ENCODE data around the gene CXorf58.

CXorf58 gene

DNA sequence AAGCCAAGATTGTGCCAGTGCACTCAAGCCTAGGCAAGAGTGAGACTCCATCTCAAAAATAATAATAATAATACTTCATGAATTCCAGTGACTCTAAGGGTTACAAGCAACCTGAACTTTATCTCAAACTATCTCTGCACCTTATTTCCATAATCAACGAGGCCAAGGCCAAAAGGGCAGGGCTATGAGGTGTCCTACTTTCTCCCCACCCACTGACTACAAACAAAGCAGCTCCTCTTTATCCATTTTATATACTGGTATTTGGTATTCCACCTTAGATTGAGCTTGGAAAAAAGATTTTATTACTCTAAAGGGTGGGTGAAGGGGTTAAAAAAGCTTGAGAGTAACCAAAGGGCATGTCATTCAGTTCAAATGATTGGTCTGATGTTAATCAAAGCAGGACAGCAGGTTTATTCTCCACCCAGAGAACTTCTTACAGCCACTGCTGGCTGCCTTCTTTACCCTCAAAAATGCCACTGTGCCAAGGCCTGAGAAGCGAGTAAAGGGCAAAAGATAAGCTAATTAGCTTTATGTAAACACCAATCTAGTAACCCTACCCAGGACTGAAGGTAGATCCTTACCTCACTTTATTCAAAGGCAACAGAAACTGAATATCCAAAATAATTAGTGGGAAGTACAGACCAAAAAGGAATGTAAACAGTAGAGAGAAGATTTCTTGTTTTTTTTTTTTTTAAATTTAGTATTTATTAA, 28.3 kb upstream of the CXorf58 start:
- H3K4me3 ChIP-seq (ENCODE audit: low read depth, low read length) = no peak overlapping the region
- no peak for DNase-seq (ENCODE audit: low read depth)
- no peak for TF ChIP-seq CTCF (IDR thresholded peaks at IDR 0.05; ENCODE audit: low read depth, low read length, missing control alignments)

DNA sequence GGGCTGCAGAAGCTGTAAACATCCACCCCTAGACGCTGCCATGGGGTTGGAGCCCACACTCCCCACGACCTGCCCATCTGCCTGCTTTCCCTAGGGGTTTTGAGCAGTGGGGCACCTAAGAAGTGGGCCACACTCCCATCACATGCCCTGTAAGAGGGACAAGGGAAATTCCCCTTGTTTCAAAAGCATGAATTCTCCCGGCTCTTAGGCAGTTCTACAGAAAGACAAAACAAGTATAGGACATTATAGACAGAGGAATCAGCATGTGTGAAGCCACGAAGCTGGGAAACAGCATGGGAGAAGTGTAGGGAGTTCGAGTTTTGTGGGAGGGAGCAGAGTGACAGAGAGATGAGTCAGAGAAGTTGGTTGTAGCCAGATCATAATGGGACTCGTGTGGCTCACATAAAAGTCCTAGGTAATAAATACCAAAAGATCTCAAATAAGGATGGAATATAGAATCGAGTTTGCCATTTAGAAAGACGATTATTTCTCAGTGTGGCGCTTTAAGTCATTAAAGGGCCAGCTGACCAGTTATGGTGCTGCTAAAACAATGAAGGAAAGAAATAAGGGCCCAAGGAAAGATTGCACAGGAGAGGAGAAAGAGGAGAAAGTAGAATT, 24.0 kb upstream of the CXorf58 start:
- H3K4me3 ChIP-seq (ENCODE audit: low read depth, low read length) = no peak overlapping the region
- TF ChIP-seq CTCF (IDR thresholded peaks at IDR 0.05; ENCODE audit: low read depth, low read length, missing control alignments) = no peak
- no peak for DNase-seq (ENCODE audit: low read depth)

- no peak for TF ChIP-seq CTCF (IDR thresholded peaks at IDR 0.05; ENCODE audit: low read depth, low read length, missing control alignments)
- H3K4me3 ChIP-seq (ENCODE audit: low read depth, low read length) = no peak overlapping the region
- DNase-seq (ENCODE audit: low read depth) = no peak
Measured at GRCh38 chrX:23884427-23885024, 23.3 kb upstream of the CXorf58 start.

GRCh38 chrX:23885803-23886202, 22.0 kb upstream of the CXorf58 start:
- DNase-seq (ENCODE audit: low read depth) = no peak
- no peak for TF ChIP-seq CTCF (IDR thresholded peaks at IDR 0.05; ENCODE audit: low read depth, low read length, missing control alignments)
- H3K4me3 ChIP-seq (ENCODE audit: low read depth, low read length) = no peak overlapping the region

- H3K4me3 ChIP-seq (ENCODE audit: low read depth, low read length) = no peak overlapping the region
- DNase-seq (ENCODE audit: low read depth) = no peak
- TF ChIP-seq CTCF (IDR thresholded peaks at IDR 0.05; ENCODE audit: low read depth, low read length, missing control alignments) = no peak
Measured at GRCh38 chrX:23887451-23887850, 20.4 kb upstream of the CXorf58 start.

GRCh38 chrX:23887918-23888317, 19.9 kb upstream of the CXorf58 start:
- DNase-seq (ENCODE audit: low read depth) = no peak
- TF ChIP-seq CTCF (IDR thresholded peaks at IDR 0.05; ENCODE audit: low read depth, low read length, missing control alignments) = no peak
- no peak overlapping the region for H3K4me3 ChIP-seq (ENCODE audit: low read depth, low read length)
